GM12874 (cell line): ENCODE results near the gene ZSCAN23.

Source experiments
- CTCF ChIP-seq: IDR thresholded peaks from 2 replicates; pipeline ENCODE4 v1.5.1; 2011; ENCODE audit warnings: low read depth, mild to moderate bottlenecking, control low read depth, low read length, moderate library complexity; ENCODE audit not compliant: insufficient read depth

The ZSCAN23 gene

GRCh38 chr6:28384143-28384533 is 59.2 kb downstream of the ZSCAN23 start:
- no peak for TF ChIP-seq CTCF

- TF ChIP-seq CTCF, result peak; percentile 19; the same call in 1 of the 2 replicates
These were observed 59.8 kb downstream of the ZSCAN23 start for GRCh38 chr6:28383235-28384142.
